GM12878 (cell line): ENCODE data around the gene RRN3. TPM values are rescaled to one million over a fixed set of nuclear protein-coding genes. Genes with fewer than 3 reads are reported as not detected.

Source experiments
- ATAC-seq: fragments of 200-7000 bp; cut with Tn5 transposase; 3 replicates; pipeline ENCODE4 v1.9.1; 2020; ENCODE audit warnings: mild to moderate bottlenecking, moderate library complexity
- BruUV-seq: library from RNA; stranded (reverse); fragments of 400-500 nt; replicated peaks from 2 replicates; lab custom pipeline; 2021; lab: Mats Ljungman, UMichigan
- CTCF ChIA-PET: fragments of 300-600 bp; sonication (Branson Sonifier 250); formaldehyde crosslinking; extraction: SDS; loops from one replicate; lab custom pipeline; 2021; ENCODE audit warnings: inconsistent platforms; lab: Yijun Ruan, JAX
- POLR2A ChIA-PET: fragments of 350-600 bp; formaldehyde crosslinking; extraction: SDS; loops from one replicate; lab custom pipeline; 2021; ENCODE audit warnings: inconsistent platforms; lab: Charles Lee
- RAD21 ChIA-PET: fragments of 300-600 bp; sonication (Branson Sonifier 250); formaldehyde crosslinking; loops from one replicate; lab custom pipeline; 2023; ENCODE audit warnings: antibody characterized with exemption; ENCODE audit not compliant: unreplicated experiment; lab: Charles Lee
- SMC1A ChIA-PET: fragments of 300-600 bp; sonication (Branson Sonifier 250); formaldehyde crosslinking; loops from one replicate; lab custom pipeline; 2023; ENCODE audit not compliant: unreplicated experiment, uncharacterized antibody; lab: Charles Lee
- DNase-seq: peaks from one replicate; pipeline ENCODE4 v3.0.0-alpha.2; 2011; ENCODE audit warnings: low read depth, low spot score
- FAIRE-seq: peaks from 3 replicates; lab custom pipeline; 2011; peaks lifted over from hg19 to GRCh38; lab: Jason Lieb, UNC
- H2AFZ ChIP-seq: 2 replicates; pipeline ENCODE4 v1.6.0; 2011; ENCODE audit warnings: low read depth, low read length, control low read depth; ENCODE audit not compliant: control insufficient read depth
- H3K27ac ChIP-seq: 2 replicates; pipeline ENCODE4 v1.5.1; 2011; ENCODE audit warnings: control low read depth; ENCODE audit not compliant: control insufficient read depth, insufficient read depth
- H3K27me3 ChIP-seq, 2 experiments: replicated peaks in 1 of 2; 2 replicates each; pipeline versions ENCODE4 v1.6.0 to v1.6.1; 2011; ENCODE audit warnings: low read length in 1 of 2; ENCODE audit not compliant: control insufficient read depth in 2 of 2, insufficient read depth in 2 of 2
- H3K36me3 ChIP-seq, 2 experiments: 2 replicates each; pipeline ENCODE4 v1.5.1; 2011; ENCODE audit warnings: low read length in 1 of 2; ENCODE audit not compliant: control insufficient read depth in 2 of 2, insufficient read depth in 2 of 2
- H3K4me1 ChIP-seq: 2 replicates; pipeline ENCODE4 v1.6.1; 2011; ENCODE audit warnings: mild to moderate bottlenecking, low read length, moderate library complexity, mixed read lengths; ENCODE audit not compliant: control insufficient read depth, insufficient read depth
- H3K4me2 ChIP-seq: 2 replicates; pipeline ENCODE4 v1.6.0; 2011; ENCODE audit warnings: control low read depth; ENCODE audit not compliant: control insufficient read depth, insufficient read depth
- H3K4me3 ChIP-seq: fragments of 200-600 bp; sonication (generic); 2 replicates; pipeline ENCODE4 v1.5.1; 2016
- H3K79me2 ChIP-seq: 2 replicates; pipeline ENCODE4 v1.6.0; 2011; ENCODE audit warnings: low read length; ENCODE audit not compliant: control insufficient read depth, insufficient read depth
- H3K9ac ChIP-seq: 2 replicates; pipeline ENCODE4 v1.8.0; 2011; ENCODE audit warnings: low read length, control low read depth, mixed read lengths; ENCODE audit not compliant: control insufficient read depth, insufficient read depth
- H3K9me3 ChIP-seq: replicated peaks from 3 replicates; pipeline ENCODE4 v1.5.1; 2011; ENCODE audit warnings: mild to moderate bottlenecking, low read length; ENCODE audit not compliant: control insufficient read depth, insufficient read depth
- H4K20me1 ChIP-seq: 2 replicates; pipeline ENCODE4 v1.6.0; 2011; ENCODE audit not compliant: control insufficient read depth, insufficient read depth
- ETV6 ChIP-seq, 2 experiments: fragments of 450-650 bp in 1 of 2; IDR thresholded peaks in 1 of 2; conservative IDR thresholded peaks in 1 of 2; 2 replicates each; pipeline ENCODE4 v1.6.1; 2014; ENCODE audit warnings: antibody characterized with exemption in 1 of 2, borderline replicate concordance in 1 of 2, low read depth in 1 of 2, mild to moderate bottlenecking in 1 of 2, moderate library complexity in 1 of 2
- FOS ChIP-seq: IDR thresholded peaks from 3 replicates; pipeline ENCODE4 v1.6.1; 2011; ENCODE audit warnings: borderline replicate concordance; ENCODE audit not compliant: insufficient read length; ENCODE audit errors: extremely low read depth
- GATAD2B ChIP-seq: fragments of 450-650 bp; conservative IDR thresholded peaks from 2 replicates; pipeline ENCODE4 v1.6.1; 2017; ENCODE audit warnings: low read depth, mild to moderate bottlenecking, moderate library complexity
- NFXL1 ChIP-seq: fragments of 450-650 bp; IDR thresholded peaks from 2 replicates; pipeline ENCODE4 v1.6.1; 2017; ENCODE audit warnings: antibody characterized with exemption, mild to moderate bottlenecking, borderline replicate concordance
- NR2C1 ChIP-seq: fragments of 450-650 bp; IDR thresholded peaks from 2 replicates; pipeline ENCODE4 v1.6.1; 2017; ENCODE audit warnings: antibody characterized with exemption, mild to moderate bottlenecking, moderate library complexity
- TAF1 ChIP-seq: IDR thresholded peaks from 2 replicates; pipeline ENCODE4 v1.6.1; 2011; ENCODE audit warnings: mild to moderate bottlenecking, low read depth, low read length, borderline replicate concordance
- WGBS: methylation state at CpG from one replicate; pipeline ENCODE4 v1.1.6; 2016; ENCODE audit warnings: low lambda C conversion rate; ENCODE audit not compliant: insufficient replicate concordance, insufficient coverage; ENCODE audit errors: missing lambda C conversion rate; 5-methylcytosine and 5-hydroxymethylcytosine counted together
- in situ Hi-C: fragments of 300-500 bp; cut with MboI; formaldehyde crosslinking; loops from 9 replicates; pipeline ENCODE4 v1.14.3; 2018; ENCODE audit warnings: mixed read lengths
- intact Hi-C: fragments of 100-400 bp; cut with micrococcal nuclease; formaldehyde crosslinking; loops from one replicate; pipeline ENCODE4 v1.14.2; 2022; ENCODE audit not compliant: unreplicated experiment
- polyA plus RNA-seq, 11 experiments: library from polyadenylated mRNA; depleted of rRNA in 4 of 11; unstranded in 6 of 11; stranded (reverse) in 5 of 11; fragments of >200 nt; fragmentation: Nextera tagmentation in 4 of 11; fragmentation: Illumina TruSeq in 1 of 11; extraction: Ambion mirVana in 4 of 11; extraction: Trizol in 1 of 11; gene quantifications; 1 replicate in 1 of 11; 2 replicates in 10 of 11; pipeline versions ENCODE4 v1.2.1 to v1.2.3, GENCODE V29; 2011 to 2016; ENCODE audit warnings: inconsistent platforms in 2 of 11, missing spikeins in 2 of 11, low read depth in 1 of 11
- total RNA-seq, 4 experiments: library from RNA; depleted of rRNA in 3 of 4; stranded (reverse); fragments of >200 nt in 3 of 4; fragmentation: Illumina TruSeq in 1 of 4; extraction: Trizol in 1 of 4; gene quantifications; 2 replicates each; pipeline versions ENCODE4 v1.2.1 to v1.2.3, GENCODE V29; 2013 to 2021
- TF ChIP-seq, protein P1 (sequence below): IDR thresholded peaks from 2 replicates; pipeline ENCODE4 v1.6.1; 2011; ENCODE audit warnings: borderline replicate concordance, low read depth, mild to moderate bottlenecking, moderate library complexity, low read length; ENCODE audit not compliant: insufficient read depth, poor library complexity, severe bottlenecking
- TF ChIP-seq, protein P2 (sequence below): fragments of 450-650 bp; formaldehyde crosslinking; IDR thresholded peaks from 2 replicates; pipeline ENCODE4 v1.4.0; 2022; ENCODE audit warnings: mild to moderate bottlenecking, moderate library complexity
- TF ChIP-seq, protein P3 (sequence below): IDR thresholded peaks from 2 replicates; pipeline ENCODE4 v1.6.1; 2011; ENCODE audit warnings: mild to moderate bottlenecking, low read depth, low read length, moderate library complexity; ENCODE audit not compliant: insufficient replicate concordance

RRN3 gene
- total and polyA plus RNA-seq, 10 of the 15 experiments (the other 5 are each of a cell fraction or from before 2014, with no cell fraction given) = 21.9 to 55.5 (median 33.2) TPM

DNA sequence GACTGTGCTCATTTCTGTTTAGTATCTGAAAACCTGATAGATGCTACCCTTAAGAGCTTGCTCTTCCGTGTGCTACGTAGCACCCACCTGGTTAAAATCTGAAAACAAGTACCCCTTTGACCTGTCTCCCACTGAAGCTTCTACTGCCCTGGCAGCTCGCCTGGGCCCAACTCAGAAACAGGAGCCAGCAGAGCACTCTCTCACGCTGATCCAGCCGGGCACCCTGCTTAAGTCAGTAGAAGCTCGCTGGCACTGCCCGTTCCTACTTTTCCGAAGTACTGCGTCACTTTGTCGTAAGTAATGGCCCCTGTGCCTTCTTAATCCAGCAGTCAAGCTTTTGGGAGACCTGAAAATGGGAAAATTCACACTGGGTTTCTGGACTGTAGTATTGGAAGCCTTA is 57.1 kb downstream of the RRN3 start:
- H2AFZ ChIP-seq = no peak overlapping the region
- H4K20me1 ChIP-seq = no peaks in the 10 kb centered on the region
- in situ Hi-C loops (no loop called here), intact Hi-C loops (no loop called here)
- no peak overlapping the region for H3K4me3 ChIP-seq
- ChIA-PET RAD21 (no interaction called here), POLR2A (no interaction called here), SMC1A (no interaction called here), CTCF (no interaction called here)
- peaks cover 26 to 43% of the 10 kb centered on the region in 2 experiments for H3K36me3 ChIP-seq
- no peaks in the 10 kb centered on the region for H3K79me2 ChIP-seq
- no peaks in the 10 kb centered on the region for H3K4me1 ChIP-seq
- DNase-seq = no peak
- H3K9ac ChIP-seq = no peak overlapping the region
- TSS peak; percentile 66 for BruUV-seq
- H3K27me3 ChIP-seq = no peaks in the 10 kb centered on the region
- H3K9me3 ChIP-seq = no peaks in the 10 kb centered on the region
- no peak for ATAC-seq
- WGBS = 93% methylated on average over 10 of the region's 10 CpGs
- no peak overlapping the region for H3K4me2 ChIP-seq
- TF ChIP-seq NR2C1 (no peak), ETV6 (conservative IDR thresholded peaks at IDR 0.05 in 1 of 2, IDR thresholded peaks at IDR 0.05 in 1 of 2; ENCODE audit: borderline replicate concordance in 1 of 2, low read depth in 1 of 2) (no peak), TAF1 (no peak), FOS (no peak), NFXL1 (no peak), GATAD2B (no peak)
- TF ChIP-seq, protein P1, sequence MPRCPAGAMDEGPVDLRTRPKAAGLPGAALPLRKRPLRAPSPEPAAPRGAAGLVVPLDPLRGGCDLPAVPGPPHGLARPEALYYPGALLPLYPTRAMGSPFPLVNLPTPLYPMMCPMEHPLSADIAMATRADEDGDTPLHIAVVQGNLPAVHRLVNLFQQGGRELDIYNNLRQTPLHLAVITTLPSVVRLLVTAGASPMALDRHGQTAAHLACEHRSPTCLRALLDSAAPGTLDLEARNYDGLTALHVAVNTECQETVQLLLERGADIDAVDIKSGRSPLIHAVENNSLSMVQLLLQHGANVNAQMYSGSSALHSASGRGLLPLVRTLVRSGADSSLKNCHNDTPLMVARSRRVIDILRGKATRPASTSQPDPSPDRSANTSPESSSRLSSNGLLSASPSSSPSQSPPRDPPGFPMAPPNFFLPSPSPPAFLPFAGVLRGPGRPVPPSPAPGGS = no peak
- TF ChIP-seq, protein P2, sequence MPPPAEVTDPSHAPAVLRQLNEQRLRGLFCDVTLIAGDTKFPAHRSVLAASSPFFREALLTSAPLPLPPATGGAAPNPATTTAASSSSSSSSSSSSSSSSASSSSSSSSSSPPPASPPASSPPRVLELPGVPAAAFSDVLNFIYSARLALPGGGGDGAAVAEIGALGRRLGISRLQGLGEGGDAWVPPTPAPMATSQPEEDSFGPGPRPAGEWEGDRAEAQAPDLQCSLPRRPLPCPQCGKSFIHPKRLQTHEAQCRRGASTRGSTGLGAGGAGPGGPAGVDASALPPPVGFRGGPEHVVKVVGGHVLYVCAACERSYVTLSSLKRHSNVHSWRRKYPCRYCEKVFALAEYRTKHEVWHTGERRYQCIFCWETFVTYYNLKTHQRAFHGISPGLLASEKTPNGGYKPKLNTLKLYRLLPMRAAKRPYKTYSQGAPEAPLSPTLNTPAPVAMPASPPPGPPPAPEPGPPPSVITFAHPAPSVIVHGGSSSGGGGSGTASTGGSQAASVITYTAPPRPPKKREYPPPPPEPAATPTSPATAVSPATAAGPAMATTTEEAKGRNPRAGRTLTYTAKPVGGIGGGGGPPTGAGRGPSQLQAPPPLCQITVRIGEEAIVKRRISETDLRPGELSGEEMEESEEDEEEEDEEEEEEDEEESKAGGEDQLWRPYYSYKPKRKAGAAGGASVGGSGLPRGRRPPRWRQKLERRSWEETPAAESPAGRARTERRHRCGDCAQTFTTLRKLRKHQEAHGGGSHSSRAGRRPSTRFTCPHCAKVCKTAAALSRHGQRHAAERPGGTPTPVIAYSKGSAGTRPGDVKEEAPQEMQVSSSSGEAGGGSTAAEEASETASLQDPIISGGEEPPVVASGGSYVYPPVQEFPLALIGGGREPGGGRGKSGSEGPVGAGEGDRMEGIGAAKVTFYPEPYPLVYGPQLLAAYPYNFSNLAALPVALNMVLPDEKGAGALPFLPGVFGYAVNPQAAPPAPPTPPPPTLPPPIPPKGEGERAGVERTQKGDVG (CRISPR knock-in tag) = no peak
- TF ChIP-seq, protein P3, sequence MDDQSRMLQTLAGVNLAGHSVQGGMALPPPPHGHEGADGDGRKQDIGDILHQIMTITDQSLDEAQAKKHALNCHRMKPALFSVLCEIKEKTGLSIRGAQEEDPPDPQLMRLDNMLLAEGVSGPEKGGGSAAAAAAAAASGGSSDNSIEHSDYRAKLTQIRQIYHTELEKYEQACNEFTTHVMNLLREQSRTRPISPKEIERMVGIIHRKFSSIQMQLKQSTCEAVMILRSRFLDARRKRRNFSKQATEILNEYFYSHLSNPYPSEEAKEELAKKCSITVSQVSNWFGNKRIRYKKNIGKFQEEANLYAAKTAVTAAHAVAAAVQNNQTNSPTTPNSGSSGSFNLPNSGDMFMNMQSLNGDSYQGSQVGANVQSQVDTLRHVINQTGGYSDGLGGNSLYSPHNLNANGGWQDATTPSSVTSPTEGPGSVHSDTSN = no peak
- TF ChIP-seq, all 136 proteins: peak for 0
- FAIRE-seq = no peak
- no peak overlapping the region for H3K27ac ChIP-seq
